GM19468 (cell line): Measurements from ENCODE around the gene CPAMD8.
"Not testable (repeated sequence)": the region's sequence is repeated elsewhere in the genome, so short reads cannot be mapped to it uniquely, and the experiment has no call there.

ENCODE experiments used
- ATAC-seq: cut with Tn5 transposase; IDR thresholded peaks from one replicate; pipeline ENCODE4 v1.9.1; 2021; ENCODE audit warnings: mild to moderate bottlenecking, moderate library complexity, moderate number of reproducible peaks; ENCODE audit not compliant: unreplicated experiment; ENCODE audit errors: extremely low read depth

CPAMD8 gene

GRCh38 chr19:17005000-17005399, 21.6 kb downstream of the CPAMD8 start:
- ATAC-seq, result no peak

DNA sequence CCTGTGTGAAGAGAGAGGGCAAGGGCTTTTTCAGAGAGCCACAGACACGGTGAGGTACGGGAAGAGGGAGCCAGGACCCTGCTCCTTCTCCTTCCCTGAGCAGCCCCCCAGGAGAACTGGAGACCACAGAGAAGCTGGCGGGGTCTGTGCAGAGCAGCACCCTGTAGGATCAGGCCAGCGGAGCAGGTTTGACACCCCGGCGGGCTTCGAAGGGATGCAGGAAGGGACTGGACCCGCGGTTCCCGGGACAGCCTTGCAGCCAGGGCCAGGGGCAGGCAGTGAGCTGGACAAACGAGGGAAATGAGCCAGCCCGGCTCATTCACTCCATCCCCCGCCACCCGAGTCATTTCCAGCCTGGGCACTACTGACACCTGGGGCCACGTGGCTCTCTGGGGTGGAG, 22.2 kb downstream of the CPAMD8 start:
- no peak for ATAC-seq

- ATAC-seq, result no peak
Measured at GRCh38 chr19:17002455-17002854, 24.2 kb downstream of the CPAMD8 start.

DNA sequence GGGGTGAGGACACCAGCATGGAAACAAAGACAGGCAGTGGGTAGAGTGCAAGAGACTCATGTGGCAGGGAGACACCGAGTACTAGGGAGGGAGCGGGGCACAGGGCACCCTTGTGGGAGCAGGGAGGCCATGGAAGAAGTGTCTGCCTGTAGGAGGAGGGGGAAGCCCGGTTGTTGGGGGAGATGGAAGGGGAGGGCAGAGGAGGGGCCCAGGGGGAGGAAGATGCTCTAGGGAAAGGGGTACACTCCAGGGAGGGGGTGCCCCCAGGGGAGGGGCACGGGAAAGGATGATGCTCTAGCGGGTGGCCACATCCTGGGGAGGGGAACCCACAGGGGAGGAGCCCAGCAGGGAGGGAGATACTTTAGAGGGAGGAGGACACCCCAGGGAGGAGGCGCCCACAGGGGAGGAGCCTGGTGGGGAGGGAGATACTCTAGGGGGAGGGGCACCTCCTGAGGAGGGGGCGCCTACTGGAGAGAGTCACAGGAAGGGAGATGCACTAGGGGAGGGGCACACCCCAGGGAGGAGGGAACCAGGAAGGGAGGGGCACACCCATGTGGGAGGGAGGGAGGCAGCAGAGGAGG, 24.9 kb downstream of the CPAMD8 start:
- no peak for ATAC-seq

DNA sequence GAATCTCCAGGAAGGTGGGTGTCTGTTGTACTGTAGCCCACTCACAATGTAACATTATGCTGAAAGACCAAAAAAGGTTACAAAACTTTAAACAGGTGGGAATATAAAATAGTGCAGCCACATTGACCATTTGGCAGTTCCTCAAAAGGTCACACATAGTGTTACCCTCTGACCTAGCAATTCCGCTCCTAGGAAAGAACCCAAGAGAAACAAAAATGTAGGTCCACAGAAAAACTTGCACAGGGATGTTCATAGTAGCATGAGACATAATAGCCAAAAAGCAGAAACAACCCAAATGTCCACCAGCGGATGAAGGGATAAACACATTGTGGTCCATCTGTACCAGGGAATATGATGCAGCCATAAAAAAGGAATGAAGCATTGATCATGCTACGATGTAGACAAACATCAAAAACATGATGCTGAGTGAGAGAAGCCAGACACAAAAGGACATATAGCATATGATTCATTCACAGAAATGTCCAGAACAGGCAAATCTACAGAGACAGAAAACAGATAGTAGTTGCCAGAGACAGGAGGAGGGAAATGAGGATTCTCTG, 27.9 kb downstream of the CPAMD8 start:
- no peak for ATAC-seq

DNA sequence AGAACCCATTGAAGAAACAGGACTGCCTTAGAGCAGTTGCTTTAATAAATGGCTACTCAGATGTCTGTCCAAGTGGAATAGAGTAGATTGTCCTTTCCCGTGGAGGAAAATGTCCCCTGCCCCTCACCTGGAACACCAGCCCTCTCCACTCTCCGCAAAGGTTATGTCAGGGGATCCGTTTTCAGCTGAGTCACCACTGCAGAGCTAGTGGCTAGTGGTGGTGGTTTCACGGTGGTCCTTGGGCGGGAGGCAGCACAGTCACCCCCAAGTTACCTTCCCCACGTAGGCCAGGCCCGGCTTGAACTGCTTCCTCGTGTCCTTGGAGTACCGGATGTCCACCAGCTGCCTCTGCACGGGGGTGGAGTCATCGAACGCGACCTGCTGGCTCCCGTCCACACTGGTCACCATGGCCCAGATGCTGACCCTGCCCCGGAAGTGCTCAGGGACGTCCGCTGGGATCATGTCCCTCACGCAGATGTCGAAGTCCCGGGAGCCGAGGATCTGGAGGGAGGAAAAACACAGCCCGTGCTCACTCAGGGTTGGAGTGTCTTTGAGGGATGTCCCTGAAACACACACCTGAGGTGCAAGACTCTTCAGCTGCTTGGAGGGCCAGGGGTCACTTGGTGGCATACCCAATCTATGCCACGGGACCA, 29.6 kb downstream of the CPAMD8 start:
- ATAC-seq, result not testable (repeated sequence)

DNA sequence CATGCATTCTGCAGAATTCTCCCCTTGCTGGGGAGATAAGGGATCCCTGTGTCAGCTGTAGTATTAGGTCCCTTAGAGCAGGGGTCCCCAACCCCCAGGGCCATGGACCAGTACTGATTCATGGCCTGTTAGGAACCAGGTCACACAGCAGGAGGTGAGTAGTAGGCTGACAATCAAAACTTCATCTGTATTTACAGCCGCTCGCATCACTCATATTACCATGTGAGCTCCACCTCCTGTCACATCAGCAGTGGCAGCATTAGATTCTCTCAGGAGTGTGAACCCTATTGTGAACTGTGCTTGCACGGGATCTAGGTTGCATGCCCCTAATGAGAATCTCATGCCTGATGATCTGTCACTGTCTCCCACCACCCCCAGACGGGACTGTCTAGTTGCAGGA, 37.9 kb downstream of the CPAMD8 start:
- ATAC-seq, result no peak

- ATAC-seq, result no peak
Measured at GRCh38 chr19:16985403-16985802, 41.2 kb downstream of the CPAMD8 start.

DNA sequence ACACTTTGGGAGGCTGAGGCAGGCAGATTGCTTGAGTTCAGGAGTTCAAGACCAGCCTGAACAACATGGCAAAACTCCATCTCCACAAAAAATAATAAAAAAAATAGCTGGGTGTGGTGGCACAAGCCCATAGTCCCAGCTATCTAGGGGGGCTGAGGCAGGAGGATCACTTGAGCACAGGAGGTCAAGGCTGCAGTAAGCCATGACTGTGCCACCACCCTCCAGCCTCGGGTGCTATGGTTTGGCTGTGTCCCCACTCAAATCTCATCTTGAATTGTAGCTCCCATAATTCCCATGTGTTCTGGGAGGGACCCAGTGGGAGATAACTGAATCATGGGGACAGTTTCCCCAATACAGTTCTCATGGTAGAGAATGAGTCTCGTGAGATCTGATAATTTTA, 44.0 kb downstream of the CPAMD8 start:
- ATAC-seq, result not testable (repeated sequence)

GRCh38 chr19:16978839-16979802, 47.5 kb downstream of the CPAMD8 start:
- no peak for ATAC-seq

DNA sequence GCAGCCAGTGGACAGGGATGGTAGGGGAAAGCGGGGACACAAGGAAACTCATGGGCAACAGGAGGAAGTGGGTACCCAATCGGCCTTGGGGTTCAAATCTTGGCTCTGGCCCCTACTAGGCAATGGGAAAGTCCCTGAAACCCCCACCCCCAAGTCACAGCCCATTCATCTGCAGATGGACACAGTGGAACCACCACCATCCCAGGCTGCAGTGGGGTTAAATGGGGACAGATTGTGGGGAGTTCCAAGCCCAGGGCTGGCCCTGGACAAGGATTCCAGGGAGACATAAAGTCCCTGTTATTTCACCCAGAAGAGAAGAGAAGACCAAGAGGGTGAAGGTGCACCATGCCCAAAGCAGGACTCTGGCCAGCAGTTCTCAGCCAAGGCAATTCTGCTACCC, 48.5 kb downstream of the CPAMD8 start:
- ATAC-seq, result no peak

DNA sequence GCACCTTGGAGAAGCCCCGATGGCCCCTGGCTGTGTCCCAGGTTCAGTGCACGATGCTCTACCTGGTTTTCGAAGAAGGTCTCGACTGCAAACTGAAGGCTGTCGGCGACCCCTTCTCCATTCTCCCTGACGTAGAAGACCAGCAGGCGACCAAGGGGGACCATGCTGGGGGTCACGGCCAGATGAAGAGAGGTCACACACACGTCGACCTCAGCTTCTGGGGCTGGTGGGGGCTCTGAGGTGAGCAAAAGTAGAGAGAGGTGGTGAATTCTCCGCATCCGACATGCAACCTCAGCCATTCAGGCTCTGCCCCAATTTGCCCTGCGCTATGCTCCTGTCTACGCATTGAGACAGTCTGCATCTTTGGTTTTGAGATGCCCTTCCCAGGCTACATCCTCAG, 49.3 kb downstream of the CPAMD8 start:
- ATAC-seq, result no peak

DNA sequence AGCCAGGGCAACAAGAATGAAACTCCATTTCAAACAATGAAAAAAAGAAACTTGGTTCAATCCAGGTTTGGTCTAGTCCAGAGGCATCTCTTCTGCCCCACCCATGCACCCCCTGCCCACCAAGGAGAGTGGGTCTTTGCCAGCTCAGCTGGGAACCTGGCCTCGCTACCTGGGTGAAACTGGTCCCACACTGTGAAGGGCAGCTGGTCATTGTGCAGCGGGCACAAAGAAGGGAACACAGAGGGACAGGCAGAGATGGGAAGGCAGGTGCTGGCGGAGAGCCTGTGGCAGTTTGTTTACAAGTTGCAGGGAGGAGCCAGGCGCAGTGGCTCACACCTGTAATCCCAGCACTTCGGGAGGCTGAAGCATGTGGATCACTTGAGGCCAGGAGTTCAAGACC, 50.2 kb downstream of the CPAMD8 start:
- no peak for ATAC-seq

DNA sequence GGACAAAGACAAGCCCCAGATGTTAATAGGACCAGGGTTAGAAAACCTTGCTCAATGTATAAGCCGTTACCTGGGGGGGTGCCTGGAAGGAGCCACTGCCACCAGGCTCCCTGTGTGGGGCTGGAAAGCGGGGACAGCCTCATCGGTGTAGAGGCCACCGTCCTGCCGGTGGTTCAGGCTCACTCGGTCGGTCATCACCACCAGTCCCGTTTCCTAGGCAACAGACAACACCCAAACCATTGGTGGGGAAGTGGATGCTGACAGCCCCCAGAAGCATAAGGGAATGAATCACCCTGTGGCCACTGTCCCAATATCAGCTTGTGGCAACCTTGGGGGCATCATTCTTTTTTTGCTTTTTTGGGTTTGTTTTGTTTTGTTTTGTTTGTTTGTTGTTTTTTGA, 55.8 kb downstream of the CPAMD8 start:
- ATAC-seq, result no peak

- ATAC-seq, result no peak
Measured at GRCh38 chr19:16969135-16969534, 57.5 kb downstream of the CPAMD8 start.

- not testable (repeated sequence) for ATAC-seq
Measured at GRCh38 chr19:16960996-16961822, 65.4 kb downstream of the CPAMD8 start.

DNA sequence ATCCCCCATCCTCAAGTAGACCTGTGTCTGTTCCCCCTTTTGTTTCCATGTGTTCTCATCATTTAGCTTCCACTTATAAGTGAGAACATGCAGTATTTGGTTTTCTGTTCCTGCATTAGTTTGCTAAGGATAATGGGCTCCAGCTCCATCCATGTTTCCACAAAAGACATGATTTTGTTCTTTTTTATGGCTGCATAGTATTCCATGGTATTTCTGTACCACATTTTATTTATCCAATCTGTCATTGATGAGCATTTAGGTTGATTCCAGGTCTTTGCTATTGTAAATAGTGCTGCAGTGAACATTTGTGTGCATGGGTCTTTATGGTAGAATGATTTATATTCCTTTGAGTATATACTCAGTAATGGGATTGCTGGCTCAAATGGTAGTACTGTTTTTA, 68.3 kb downstream of the CPAMD8 start:
- ATAC-seq, result not testable (repeated sequence)

DNA sequence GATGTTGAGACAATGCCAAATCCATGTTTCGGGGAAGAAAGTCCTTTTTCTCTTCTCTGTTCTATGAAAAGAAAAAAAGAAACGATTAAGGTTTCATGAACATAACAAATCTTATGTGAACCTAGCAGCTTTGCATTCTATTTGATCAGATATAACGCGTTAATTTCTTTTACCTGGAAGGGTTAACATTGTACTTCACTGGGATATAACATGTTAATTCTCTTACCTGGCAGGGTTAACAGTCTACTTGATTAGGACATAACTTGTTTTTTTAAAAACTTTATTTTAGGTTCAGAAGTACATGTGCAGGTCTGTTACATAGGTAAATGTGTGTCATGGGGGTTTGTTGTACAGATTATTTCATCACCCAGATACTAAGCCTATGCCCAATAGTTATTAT, 68.8 kb downstream of the CPAMD8 start:
- ATAC-seq, result no peak

GRCh38 chr19:16957151-16957701, 69.4 kb downstream of the CPAMD8 start:
- no peak for ATAC-seq

DNA sequence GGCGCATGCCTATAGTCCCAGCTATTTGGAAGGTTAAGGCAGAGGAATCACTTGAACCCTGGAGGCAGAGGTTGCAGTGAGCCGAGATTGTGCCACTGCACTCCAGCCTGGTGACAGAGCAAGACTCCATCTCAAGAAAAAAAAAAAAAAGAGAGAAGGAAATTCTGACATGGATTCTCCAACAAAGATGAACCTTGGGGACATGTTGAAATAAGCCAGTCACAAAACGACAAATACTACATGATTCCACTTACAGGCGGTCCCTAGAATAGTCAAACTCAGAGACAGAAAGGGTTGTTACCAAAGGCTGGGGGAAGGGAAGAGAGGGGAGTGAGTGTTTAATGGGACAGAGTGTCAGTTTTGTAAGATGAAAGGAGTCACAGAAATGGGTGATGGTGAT, 71.4 kb downstream of the CPAMD8 start:
- no peak for ATAC-seq
